GM18511 (cell line): ENCODE measurements around the gene SLAMF6.
"Not testable (repeated sequence)": the region's sequence is repeated elsewhere in the genome, so short reads cannot be mapped to it uniquely, and the experiment has no call there.

Source experiments
- ATAC-seq: cut with Tn5 transposase; IDR thresholded peaks from one replicate; pipeline ENCODE4 v1.9.1; 2021; ENCODE audit warnings: mild to moderate bottlenecking, moderate library complexity; ENCODE audit not compliant: unreplicated experiment

SLAMF6 gene

DNA sequence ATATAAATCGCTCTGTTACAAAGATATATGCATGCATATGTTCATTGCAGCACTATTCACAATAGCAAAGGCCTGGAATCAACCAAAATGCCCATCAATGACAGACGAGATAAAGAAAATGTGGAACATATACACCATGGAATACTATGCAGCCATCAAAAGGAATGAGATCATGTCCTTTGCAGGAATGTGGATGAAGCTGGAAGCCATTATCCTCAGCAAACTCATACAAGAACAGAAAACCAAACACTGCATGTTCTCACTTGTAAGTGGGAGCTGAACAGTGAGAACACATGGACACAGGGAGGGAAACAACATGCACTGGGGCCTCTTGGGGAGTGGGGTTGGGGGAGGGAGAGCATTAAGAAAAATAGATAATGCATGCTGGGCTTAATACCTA lies 5.5 kb downstream of the SLAMF6 start:
- ATAC-seq: not testable (repeated sequence)

DNA sequence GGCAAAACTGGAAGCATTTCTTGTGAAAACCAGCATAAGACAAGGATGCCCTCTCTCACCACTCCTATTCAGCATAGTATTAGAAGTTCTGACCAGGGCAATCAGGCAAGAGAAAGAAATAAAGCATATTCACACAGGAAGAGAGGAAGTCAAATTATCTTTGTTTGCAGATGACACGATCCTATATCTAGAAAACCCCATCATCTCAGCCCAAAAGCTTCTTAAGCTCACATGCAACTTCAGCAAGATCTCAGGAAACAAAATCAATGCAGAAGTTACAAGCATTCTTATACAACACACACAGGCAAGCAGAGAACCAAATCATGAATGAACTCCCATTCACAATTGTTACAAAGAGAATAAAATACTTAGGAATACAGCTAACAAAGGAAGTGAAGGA lies 7.1 kb downstream of the SLAMF6 start:
- ATAC-seq: not testable (repeated sequence)

GRCh38 chr1:160504651-160505050 lies 18.4 kb downstream of the SLAMF6 start:
- ATAC-seq: no peak

DNA sequence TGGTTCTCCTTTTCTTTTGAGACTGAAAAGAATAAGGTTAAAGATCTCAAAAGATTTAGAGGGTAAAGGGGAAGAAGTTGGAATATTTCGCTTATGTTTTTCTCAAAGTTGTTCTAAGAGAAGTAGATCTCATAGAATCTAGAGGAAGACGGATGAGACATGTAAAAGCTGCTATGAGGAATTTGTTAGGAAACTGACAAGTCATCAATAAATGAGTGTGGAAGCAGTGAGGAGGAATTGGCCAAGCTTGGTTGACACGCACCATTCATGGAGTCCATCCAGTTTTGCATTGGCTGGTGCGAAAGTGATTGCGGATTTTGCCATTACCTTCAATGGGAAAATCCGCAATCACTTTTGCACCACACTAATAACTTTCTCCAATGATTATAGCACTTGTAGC lies 20.0 kb downstream of the SLAMF6 start:
- ATAC-seq: no peak

DNA sequence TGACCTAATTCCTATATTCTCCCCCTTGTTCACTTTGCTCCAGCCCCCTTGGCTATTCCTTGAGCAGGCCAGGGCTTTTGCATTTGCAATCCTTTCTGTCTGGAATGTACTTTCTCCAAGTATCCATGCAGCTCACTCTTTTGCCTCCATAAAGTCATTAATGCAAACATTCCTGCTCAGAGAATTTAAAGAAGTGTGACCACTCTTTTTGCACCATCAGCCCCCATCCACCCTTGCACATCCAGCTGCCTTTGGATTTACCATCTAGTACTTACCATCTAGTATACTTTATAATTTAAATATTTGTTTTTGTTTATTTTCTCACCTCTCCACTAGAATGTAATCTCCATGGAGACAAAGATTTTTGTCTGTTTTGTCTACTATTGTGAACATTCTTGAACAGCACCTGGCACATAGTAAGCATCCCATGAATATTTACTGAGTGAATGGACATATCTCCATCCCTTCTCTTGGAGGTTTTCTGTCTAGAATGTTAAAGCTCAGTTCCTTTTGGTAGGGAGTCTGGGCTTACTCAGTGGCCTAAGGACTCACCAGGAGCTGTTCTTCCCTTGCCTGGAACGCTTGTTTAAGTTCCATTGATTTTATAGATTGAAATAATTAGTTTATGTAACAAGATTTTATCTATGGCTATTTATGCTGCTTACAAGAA lies 22.6 kb downstream of the SLAMF6 start:
- ATAC-seq: no peak

- no peak for ATAC-seq
Observed at GRCh38 chr1:160499631-160500030, 23.4 kb downstream of the SLAMF6 start.

DNA sequence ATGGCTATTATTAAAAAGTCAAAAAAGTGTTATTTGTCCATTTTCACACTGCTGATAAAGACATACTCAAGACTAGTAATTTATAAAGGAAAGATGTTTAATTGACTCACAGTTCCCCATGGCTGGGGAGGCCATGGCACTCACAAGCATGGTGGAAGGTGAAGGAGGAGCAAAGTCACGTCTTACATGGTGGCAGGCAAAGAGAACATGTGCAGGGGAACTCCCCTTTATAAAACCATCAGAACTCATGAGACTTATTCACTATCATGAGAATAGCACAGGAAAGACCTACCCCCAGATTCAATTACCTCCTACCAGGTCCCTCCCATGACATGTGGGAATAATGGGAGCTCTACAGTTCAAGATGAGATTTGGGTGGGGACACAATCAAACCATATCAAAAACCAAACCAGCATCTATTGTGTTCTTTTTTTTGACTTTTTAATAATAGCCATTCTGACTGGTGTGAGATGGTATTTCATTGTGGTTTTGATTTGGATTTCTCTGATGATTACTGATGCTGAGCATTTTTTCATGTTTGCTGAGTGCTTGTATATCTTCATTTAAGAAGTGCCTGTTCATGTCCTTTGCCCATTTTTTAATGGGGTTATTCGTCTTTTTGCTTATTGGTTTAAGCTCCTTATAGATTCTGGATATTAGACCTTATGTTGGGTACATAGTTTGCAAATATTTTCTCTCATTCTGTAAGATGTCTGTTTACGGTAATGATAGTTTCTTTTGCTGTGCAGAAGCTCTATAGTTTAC lies 24.6 kb downstream of the SLAMF6 start:
- ATAC-seq: not testable (repeated sequence)

DNA sequence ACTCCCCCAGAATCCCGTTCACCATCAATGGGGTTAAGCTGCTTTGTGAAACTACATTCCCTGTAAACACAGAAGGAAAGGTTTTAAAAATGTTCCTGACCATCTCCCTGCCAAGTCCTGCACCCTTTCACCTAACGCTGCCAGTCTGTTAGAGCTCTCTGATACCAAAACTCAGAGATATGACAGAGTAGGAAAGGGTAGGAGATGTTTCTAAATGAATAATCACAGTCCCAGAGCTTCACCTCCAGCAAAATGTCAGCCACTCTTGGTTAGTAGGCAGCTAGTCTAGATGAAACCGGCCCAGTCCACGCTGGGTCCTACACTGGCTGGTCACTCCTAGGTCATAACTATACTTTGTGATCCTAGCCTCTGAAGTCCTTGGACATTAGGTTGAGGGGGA lies 26.7 kb downstream of the SLAMF6 start:
- no peak for ATAC-seq

- ATAC-seq: no peak
Observed at GRCh38 chr1:160494620-160495019, 28.4 kb downstream of the SLAMF6 start.

- ATAC-seq: no peak
Observed at GRCh38 chr1:160492617-160493016, 30.4 kb downstream of the SLAMF6 start.

- no peak for ATAC-seq
Observed at GRCh38 chr1:160491981-160492380, 31.1 kb downstream of the SLAMF6 start.

GRCh38 chr1:160491017-160491416 lies 32.0 kb downstream of the SLAMF6 start:
- no peak for ATAC-seq

- no peak for ATAC-seq
Observed at GRCh38 chr1:160489513-160490261, 33.4 kb downstream of the SLAMF6 start.

DNA sequence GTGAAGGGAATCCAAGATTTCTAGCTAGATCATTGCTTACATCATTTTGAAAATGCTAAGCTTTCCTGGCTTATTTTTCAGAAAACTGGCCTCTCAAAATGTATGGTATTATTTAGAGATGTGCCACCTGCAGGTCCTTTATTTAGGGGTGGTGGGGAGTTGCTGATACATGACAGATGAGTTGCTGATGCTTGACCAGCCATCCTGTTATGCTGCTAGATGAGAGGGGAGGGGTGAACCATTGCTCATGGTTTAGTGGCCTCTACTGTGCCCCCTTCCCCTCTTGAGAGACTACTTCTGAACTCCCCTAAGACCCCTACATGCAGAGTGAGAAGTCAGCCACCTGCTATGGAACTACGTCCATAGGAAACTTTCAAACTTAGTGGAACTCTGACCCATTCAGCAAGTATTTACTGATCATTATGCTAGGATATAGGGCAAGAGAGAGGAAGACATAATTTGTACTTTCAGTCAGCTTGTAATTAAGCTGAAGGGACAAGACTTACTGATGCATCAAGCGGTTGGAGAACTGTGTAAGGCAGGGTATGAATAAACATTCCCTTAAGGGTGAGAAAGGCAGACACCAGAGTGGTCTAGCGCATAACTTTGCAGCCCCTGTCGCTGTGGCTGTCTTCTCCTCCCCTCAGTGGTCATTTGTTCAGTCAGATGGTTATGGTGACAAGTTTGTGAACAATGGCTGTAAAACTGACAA lies 34.6 kb downstream of the SLAMF6 start:
- peak; percentile 68 for ATAC-seq

DNA sequence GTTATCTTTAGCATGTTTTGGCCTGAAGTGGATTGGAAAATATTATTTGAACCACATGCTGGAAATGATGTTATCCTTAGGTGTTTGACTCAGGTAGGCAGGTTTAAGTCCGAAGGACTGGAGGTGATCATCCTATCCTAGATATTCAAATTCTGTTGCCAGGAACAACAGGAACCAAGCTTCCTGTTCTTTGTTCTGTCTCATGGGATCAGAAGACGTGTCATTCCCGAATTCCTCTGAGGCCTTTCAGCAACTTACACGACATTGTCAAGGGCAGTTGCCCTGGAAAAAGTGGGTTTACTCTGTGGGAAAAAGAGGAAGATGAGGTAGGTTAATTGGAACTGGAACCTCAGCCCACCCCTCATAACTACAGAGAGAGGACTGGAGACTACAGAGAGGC lies 36.6 kb downstream of the SLAMF6 start:
- no peak for ATAC-seq

DNA sequence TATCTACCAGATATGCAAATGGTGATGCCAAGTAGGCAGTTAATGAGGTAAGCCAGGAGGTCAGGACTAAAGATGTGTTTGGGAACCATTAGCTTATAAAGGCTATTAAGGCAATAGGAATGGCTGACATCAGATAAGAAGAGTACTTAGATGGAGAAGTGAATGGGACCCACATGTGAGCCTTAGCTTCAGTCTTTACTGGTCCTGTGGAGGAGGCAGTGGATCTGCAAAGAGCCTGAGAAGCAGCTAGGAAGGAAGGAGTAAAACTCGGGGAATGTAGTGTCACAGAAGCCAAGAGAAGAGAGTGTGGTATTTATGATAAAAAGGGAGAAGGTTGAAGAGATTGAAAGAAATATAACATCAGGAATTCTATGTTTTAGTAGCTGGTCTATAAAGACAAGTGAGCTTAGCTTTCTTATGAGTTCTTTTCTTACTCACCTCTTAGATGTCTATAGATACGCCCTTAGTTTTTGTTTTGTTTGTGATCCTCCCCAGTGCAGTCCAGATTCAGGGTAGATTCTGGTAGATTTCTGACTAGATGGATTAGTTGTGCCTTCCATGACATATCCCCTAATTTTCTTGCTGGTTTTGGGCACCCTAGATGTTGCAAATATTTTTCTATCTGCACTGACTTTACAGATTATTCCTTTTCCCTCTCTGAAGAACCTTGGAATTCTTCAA lies 39.4 kb downstream of the SLAMF6 start:
- ATAC-seq: no peak

DNA sequence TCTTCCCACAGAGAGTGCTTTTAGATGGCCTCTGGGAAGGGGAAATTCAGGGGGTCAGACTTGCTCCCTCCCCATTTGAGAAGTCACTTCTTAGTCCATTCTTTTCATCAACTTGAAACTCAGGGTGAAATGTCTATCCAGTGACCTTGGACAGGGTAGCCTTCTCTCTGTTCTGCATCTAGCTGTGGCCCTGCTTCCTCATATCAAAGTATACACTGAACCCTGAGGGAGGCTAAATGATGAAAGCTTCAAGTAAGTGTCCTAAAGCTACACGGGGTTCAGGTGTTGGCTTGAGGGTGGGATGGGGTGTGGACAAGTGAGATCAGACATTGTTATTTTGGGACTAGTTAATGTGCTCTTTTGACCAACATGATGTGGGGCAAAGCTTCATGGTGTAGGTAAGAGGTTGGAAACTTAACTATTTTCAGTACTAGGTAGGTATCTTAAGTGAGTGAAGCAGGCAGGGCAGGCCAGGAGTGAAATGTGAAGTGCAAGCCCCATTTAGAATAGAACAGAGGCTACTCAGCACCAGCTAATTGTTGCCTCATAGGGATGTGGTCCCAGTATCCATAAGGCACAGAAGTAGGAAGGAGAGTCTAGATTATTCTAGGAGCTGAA lies 41.0 kb downstream of the SLAMF6 start:
- no peak for ATAC-seq

- not testable (repeated sequence) for ATAC-seq
Observed at GRCh38 chr1:160480781-160481180, 42.3 kb downstream of the SLAMF6 start.

DNA sequence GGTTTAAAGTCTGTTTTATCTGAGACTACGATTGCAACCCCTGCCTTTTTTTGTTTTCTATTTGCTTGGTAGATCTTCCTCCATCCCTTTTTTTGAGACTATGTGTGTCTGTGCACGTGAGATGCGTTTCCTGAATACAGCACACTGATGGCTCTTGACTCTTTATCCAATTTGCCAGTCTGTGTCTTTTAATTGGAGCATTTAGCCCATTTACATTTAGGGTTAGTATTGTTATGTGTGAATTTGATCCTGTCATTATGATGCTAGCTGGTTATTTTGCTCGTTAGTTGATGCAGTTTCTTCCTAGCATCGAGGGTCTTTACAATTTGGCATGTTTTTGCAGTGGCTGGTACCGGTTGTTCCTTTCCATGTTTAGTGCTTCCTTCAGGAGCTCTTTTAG lies 44.0 kb downstream of the SLAMF6 start:
- ATAC-seq: not testable (repeated sequence)
